OCI-LY7 (cell line): ENCODE results near the gene PCDH9.

Experiments
- EZH2phosphoT487 ChIP-seq: fragments of 200-600 bp; sonication (generic); IDR thresholded peaks from 2 replicates; pipeline ENCODE4 v1.6.1; 2018; ENCODE audit warnings: low read depth, borderline replicate concordance, mild to moderate bottlenecking, mixed run types, antibody characterized with exemption, low read length, moderate library complexity, mixed read lengths
- TF ChIP-seq, protein P1 (sequence below): fragments of 200-600 bp; sonication (generic); conservative IDR thresholded peaks from 2 replicates; pipeline ENCODE4 v1.5.1; 2014; ENCODE audit warnings: mild to moderate bottlenecking, antibody characterized with exemption, low read length, moderate library complexity, mixed read lengths

DNA sequence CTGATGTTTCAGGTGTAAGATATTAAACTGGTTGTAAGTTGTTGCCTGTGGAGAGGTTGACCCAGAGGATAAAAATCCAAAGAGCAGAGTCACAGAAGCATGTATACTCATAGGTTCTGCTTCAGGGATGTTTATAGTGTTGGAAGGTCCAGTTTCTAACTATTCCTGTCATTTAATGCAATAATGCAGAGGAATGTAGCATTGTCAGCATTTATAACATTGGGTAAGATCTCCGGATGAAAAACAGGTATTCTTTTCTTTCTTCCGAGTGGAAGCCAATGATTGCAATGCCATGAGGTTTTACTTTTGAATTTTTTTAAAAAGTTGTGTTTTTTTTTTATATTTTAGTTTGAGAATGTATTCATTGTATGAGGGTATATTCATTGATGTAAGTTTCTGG lies 771.0 kb downstream of the PCDH9 start:
- TF ChIP-seq, protein P1, sequence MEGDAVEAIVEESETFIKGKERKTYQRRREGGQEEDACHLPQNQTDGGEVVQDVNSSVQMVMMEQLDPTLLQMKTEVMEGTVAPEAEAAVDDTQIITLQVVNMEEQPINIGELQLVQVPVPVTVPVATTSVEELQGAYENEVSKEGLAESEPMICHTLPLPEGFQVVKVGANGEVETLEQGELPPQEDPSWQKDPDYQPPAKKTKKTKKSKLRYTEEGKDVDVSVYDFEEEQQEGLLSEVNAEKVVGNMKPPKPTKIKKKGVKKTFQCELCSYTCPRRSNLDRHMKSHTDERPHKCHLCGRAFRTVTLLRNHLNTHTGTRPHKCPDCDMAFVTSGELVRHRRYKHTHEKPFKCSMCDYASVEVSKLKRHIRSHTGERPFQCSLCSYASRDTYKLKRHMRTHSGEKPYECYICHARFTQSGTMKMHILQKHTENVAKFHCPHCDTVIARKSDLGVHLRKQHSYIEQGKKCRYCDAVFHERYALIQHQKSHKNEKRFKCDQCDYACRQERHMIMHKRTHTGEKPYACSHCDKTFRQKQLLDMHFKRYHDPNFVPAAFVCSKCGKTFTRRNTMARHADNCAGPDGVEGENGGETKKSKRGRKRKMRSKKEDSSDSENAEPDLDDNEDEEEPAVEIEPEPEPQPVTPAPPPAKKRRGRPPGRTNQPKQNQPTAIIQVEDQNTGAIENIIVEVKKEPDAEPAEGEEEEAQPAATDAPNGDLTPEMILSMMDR: no peak
- no peak for TF ChIP-seq EZH2phosphoT487
